Left lung (tissue), 10 donors: Measurements from ENCODE around the gene AOPEP. TPM values are rescaled to one million over a fixed set of nuclear protein-coding genes. Genes with fewer than 3 reads are reported as not detected.

Source experiments
- ATAC-seq: fragments of 200-7000 bp; cut with Tn5 transposase; one replicate; pipeline ENCODE4 v1.9.1; 2020; ENCODE audit warnings: moderate library complexity
- DNase-seq, 4 donors: peaks; one replicate each; pipeline ENCODE4 v3.0.0-alpha.2; 2013 to 2020
- H3K27ac ChIP-seq, 2 donors: fragments of 200-600 bp; sonication (generic) in 1 of 2; one replicate each; pipeline versions ENCODE4 v1.5.0 to v1.8.0; 2020 to 2021
- H3K27me3 ChIP-seq, 2 donors: fragments of 200-600 bp; sonication (generic) in 1 of 2; one replicate each; pipeline versions ENCODE4 v1.5.0 to v1.8.0; 2020 to 2021
- H3K36me3 ChIP-seq, 2 donors: fragments of 200-600 bp; sonication (generic) in 1 of 2; one replicate each; pipeline versions ENCODE4 v1.5.0 to v1.8.0; 2020 to 2021
- H3K4me1 ChIP-seq, 2 donors: fragments of 200-600 bp; one replicate each; pipeline ENCODE4 v1.8.0; 2021
- H3K4me3 ChIP-seq, 2 donors: fragments of 200-600 bp; sonication (generic) in 1 of 2; one replicate each; pipeline versions ENCODE4 v1.5.0 to v1.8.0; 2020 to 2021; ENCODE audit warnings: mild to moderate bottlenecking in 1 of 2
- H3K9me3 ChIP-seq, 2 donors: fragments of 200-600 bp; sonication (generic) in 1 of 2; one replicate each; pipeline versions ENCODE4 v1.5.0 to v1.8.0; 2020 to 2021
- intact Hi-C, 2 donors: fragments of 100-400 bp; cut with DNase I; formaldehyde crosslinking; loops; one replicate each; pipeline versions ENCODE4 v1.11.2 to v1.14.2; 2022
- polyA plus RNA-seq, 6 donors: library from polyadenylated mRNA; unstranded; fragments of 120-200 nt; gene quantifications; one replicate each; pipeline ENCODE4 v1.2.1, GENCODE V29; 2013; ENCODE audit not compliant: insufficient read length in 6 of 6
- total RNA-seq, 2 donors: library from RNA; stranded (reverse); fragmentation: NEBNext Ultra II Directional; extraction: Animal tissue kit (Norgen Biotek cat#: 25700); gene quantifications; one replicate each; pipeline ENCODE4 v1.2.1, GENCODE V29; 2021
- TF ChIP-seq, protein P1 (sequence below), 2 donors: fragments of 200-600 bp; sonication (generic) in 1 of 2; IDR thresholded peaks; one replicate each; pipeline versions ENCODE4 v1.5.0 to v1.8.0; 2021; ENCODE audit warnings: antibody characterized with exemption in 2 of 2
- donor health status: DM: no; HTN: yes; CAD: no.
- donor health status: DM: no; HTN: no; CAD: no.

AOPEP gene
- total and polyA plus RNA-seq, 8 donors = 32.5 to 83.2 (median 39.9) TPM

DNA sequence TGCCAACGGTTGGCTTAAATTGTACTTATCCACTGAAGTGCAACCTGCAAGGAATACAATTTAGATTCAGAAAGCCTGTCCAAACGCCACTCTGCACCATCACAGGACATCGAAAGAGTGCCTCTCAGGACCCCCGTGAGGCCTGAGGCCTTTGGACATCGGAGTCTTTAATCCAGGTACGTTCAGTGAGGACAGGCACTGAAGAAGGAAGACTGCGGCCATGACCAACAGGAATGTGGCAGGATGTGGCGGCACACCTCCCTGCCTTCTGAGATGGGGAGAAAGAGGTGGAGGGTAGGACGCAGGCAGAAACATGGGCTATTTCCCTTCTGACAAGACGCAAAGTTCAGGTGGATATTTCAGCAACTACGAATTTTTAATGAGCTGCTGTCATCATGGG is 385.2 kb downstream of the AOPEP start:
- H3K9me3 ChIP-seq = no peaks in the 10 kb centered on the region
- no peak overlapping the region for H3K27ac ChIP-seq
- H3K4me3 ChIP-seq = no peak overlapping the region
- intact Hi-C loops = no loop called here
- no peaks in the 10 kb centered on the region for H3K27me3 ChIP-seq
- ATAC-seq = no peak
- peaks cover 0 to 34% of the 10 kb centered on the region in 2 donors for H3K36me3 ChIP-seq
- TF ChIP-seq, protein P1, sequence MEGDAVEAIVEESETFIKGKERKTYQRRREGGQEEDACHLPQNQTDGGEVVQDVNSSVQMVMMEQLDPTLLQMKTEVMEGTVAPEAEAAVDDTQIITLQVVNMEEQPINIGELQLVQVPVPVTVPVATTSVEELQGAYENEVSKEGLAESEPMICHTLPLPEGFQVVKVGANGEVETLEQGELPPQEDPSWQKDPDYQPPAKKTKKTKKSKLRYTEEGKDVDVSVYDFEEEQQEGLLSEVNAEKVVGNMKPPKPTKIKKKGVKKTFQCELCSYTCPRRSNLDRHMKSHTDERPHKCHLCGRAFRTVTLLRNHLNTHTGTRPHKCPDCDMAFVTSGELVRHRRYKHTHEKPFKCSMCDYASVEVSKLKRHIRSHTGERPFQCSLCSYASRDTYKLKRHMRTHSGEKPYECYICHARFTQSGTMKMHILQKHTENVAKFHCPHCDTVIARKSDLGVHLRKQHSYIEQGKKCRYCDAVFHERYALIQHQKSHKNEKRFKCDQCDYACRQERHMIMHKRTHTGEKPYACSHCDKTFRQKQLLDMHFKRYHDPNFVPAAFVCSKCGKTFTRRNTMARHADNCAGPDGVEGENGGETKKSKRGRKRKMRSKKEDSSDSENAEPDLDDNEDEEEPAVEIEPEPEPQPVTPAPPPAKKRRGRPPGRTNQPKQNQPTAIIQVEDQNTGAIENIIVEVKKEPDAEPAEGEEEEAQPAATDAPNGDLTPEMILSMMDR (IDR thresholded peaks at IDR 0.05) = no peak
- no peak for DNase-seq
- no peaks in the 10 kb centered on the region for H3K4me1 ChIP-seq

DNA sequence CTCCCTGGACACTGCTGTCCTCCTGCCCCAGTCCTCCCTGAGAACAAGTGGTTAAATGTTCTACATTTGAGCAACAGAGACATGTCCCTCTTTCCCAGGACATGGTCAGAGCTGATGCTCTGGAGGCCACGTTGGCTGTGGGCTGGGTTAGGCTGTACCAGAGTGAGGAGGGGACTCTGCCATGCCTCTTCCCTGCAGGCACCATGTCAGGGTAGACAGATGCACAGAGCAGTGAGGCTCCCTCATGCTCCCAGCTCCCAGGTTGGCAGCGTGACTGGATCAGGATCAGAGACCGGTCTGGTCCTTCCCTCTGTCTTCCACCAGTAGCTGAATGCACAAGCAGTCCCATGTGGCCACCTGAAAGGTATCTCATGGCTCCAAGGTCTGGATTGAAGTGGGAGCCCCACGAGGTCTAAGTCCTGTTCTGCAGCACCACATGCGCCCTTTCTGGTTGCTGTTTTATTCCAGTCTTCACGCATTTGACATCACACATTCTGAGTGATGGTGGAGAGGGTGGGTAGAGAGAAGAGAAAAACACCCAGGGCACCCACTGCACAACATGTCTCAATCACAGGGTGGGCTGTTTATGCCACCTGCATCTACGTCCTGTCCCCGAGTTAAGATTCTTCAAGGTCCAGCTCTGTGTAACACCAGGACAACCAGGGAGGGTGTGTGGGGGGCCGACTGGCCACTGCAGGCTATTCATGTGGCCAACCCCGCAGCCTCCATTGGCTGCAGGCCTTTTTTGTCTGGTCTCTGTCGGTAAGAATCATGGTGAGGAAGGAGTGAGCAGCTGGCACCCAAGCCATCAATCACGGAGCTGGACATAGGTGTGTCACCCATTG is 386.2 kb downstream of the AOPEP start:
- no peaks in the 10 kb centered on the region for H3K4me1 ChIP-seq
- no peak overlapping the region for H3K4me3 ChIP-seq
- no peak overlapping the region for H3K27ac ChIP-seq
- no peaks in the 10 kb centered on the region for H3K9me3 ChIP-seq
- H3K36me3 ChIP-seq = peaks cover 0 to 26% of the 10 kb centered on the region in 2 donors
- ATAC-seq (no peak), DNase-seq (no peak)
- H3K27me3 ChIP-seq = no peaks in the 10 kb centered on the region
- intact Hi-C loops = no loop called here
- TF ChIP-seq, protein P1 (IDR thresholded peaks at IDR 0.05) = no peak

DNA sequence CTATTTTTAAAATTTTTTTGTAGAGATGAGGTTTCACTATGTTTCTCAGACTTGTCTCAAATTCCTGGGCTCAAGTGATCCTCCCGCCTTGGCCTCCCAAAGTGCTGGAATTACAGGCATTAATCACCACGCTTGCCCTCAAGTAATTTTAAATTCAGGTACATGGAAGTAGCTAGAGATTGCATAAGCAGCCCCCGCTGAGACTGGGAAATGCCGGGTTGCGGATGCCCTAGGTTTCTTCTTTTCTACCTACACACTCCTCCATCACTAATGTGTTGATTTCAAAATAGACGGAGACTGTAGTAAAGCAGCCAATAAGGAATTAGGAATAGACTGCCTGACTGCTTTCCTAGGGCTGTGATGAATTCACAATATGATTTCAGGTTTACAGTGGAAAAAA is 388.6 kb downstream of the AOPEP start:
- TF ChIP-seq, protein P1 (IDR thresholded peaks at IDR 0.05) = no peak
- H3K27ac ChIP-seq = no peak overlapping the region
- H3K4me1 ChIP-seq = no peaks in the 10 kb centered on the region
- no peaks in the 10 kb centered on the region for H3K9me3 ChIP-seq
- DNase-seq = no peak
- no peak overlapping the region for H3K4me3 ChIP-seq
- no peak for ATAC-seq
- H3K27me3 ChIP-seq = no peaks in the 10 kb centered on the region
- intact Hi-C loops = no loop called here
- peaks cover 0 to 13% of the 10 kb centered on the region in 2 donors for H3K36me3 ChIP-seq

DNA sequence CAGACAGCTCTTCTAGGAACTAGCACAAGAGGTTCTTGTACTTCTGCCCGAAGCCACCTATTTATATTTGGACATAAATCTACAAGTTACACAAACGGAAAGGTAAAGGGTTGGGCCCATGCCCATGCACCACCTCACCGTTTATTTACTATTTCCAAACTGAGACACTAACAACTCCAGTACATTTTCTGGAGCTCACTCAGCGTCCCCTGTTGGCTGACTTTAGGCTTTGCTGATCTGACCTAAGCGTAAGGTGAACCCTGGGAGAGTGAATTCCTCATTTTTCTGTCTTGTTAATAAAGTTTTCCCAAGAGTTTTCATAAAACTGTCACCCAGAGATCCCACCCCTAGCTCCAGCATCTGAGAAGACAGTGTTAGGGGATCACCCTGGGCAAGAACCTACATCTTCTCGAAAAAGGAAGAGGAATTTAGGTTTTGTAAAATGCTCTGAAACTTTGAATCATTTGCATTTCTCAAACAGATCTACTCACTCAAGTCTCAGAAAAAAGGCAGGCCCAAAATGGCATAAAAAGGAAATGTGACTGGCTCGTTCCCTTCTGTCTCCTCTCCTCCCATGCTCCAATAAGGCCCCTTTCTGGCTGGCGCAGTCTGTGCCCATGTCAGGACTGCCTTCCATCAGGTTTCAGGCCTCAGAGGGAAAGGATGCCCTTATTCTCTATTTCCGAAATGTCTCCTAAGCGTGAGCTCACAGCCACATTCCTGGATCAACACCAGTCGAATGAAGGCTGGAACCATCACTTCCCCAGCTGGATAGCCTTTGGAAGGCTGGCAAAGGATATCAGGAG is 389.7 kb downstream of the AOPEP start:
- Histone ChIP-seq H3K27ac (no peak overlapping the region), H3K4me3 (no peak overlapping the region)
- intact Hi-C loops = no loop called here

More for the DNA sequence above, 389.7 kb downstream of the AOPEP start:
- no peaks in the 10 kb centered on the region for H3K27me3 ChIP-seq
- DNase-seq = no peak
- H3K36me3 ChIP-seq = peaks cover 0 to 7% of the 10 kb centered on the region in 2 donors
- ATAC-seq = peak; percentile 84
- H3K9me3 ChIP-seq = no peaks in the 10 kb centered on the region
- TF ChIP-seq, protein P1 (IDR thresholded peaks at IDR 0.05) = peak in 1 of 2 donors; percentile 16
- no peaks in the 10 kb centered on the region for H3K4me1 ChIP-seq
